LNCaP clone FGC (cell line): ENCODE measurements around the gene AOPEP.

Experiments
- DNase-seq: peaks from one replicate; pipeline ENCODE4 v3.0.0-alpha.2; 2011; ENCODE audit warnings: low read depth
- H3K4me3 ChIP-seq: 2 replicates; pipeline ENCODE4 v1.5.1; 2011; ENCODE audit warnings: mild to moderate bottlenecking, low read depth, low read length, control low read depth
- CTCF ChIP-seq: IDR thresholded peaks from 2 replicates; pipeline ENCODE4 v1.5.1; 2012; ENCODE audit warnings: mild to moderate bottlenecking; ENCODE audit not compliant: control insufficient read depth, insufficient read depth; ENCODE audit errors: extremely low read depth

AOPEP gene

GRCh38 chr9:95023217-95024003 lies 296.9 kb downstream of the AOPEP start:
- H3K4me3 ChIP-seq = no peak overlapping the region
- no peak for TF ChIP-seq CTCF
- DNase-seq = no peak

GRCh38 chr9:95024097-95024671 lies 297.7 kb downstream of the AOPEP start:
- no peak for TF ChIP-seq CTCF
- no peak for DNase-seq
- no peak overlapping the region for H3K4me3 ChIP-seq

GRCh38 chr9:95025213-95026147 lies 299.0 kb downstream of the AOPEP start:
- DNase-seq = no peak
- no peak for TF ChIP-seq CTCF
- no peak overlapping the region for H3K4me3 ChIP-seq

- no peak overlapping the region for H3K4me3 ChIP-seq
- no peak for TF ChIP-seq CTCF
- no peak for DNase-seq
Measured at GRCh38 chr9:95026148-95026524, 299.6 kb downstream of the AOPEP start.

- no peak for DNase-seq
- no peak overlapping the region for H3K4me3 ChIP-seq
- no peak for TF ChIP-seq CTCF
Measured at GRCh38 chr9:95027914-95028852, 301.7 kb downstream of the AOPEP start.

- TF ChIP-seq CTCF = no peak
- DNase-seq = no peak
- H3K4me3 ChIP-seq = no peak overlapping the region
Measured at GRCh38 chr9:95028853-95029219, 302.3 kb downstream of the AOPEP start.
